NCI-H510A treated with DMSO at 0.1 percent for 48 hours (cell line): ENCODE results near the gene CFAP20DC.
"Not testable (repeated sequence)": the region's sequence is repeated elsewhere in the genome, so short reads cannot be mapped to it uniquely, and the experiment has no call there.

Source experiments
- DNase-seq: peaks from one replicate; lab custom pipeline; 2025; lab: John Stamatoyannopoulos, UW

Gene CFAP20DC

GRCh38 chr3:59049671-59050331, at the start of gene CFAP20DC:
CFAP20DC (minus strand) TSS chr3:59050025; CDS start chr3:59049631, 394 bp downstream.
- DNase-seq = peak; percentile 82

- DNase-seq = not testable (repeated sequence)
Measured at GRCh38 chr3:59098516-59098915, 48.7 kb upstream of the CFAP20DC start.

GRCh38 chr3:59094446-59094845, 44.6 kb upstream of the CFAP20DC start:
- no peak for DNase-seq

GRCh38 chr3:59093521-59093920, 43.7 kb upstream of the CFAP20DC start:
- DNase-seq = no peak

GRCh38 chr3:59088761-59089160, 38.9 kb upstream of the CFAP20DC start:
- no peak for DNase-seq

GRCh38 chr3:59085976-59086375, 36.2 kb upstream of the CFAP20DC start:
- DNase-seq = no peak

- no peak for DNase-seq
Measured at GRCh38 chr3:59084583-59084982, 34.8 kb upstream of the CFAP20DC start.

- DNase-seq = no peak
Measured at GRCh38 chr3:59082106-59082505, 32.3 kb upstream of the CFAP20DC start.

- DNase-seq = no peak
Measured at GRCh38 chr3:59081071-59081470, 31.2 kb upstream of the CFAP20DC start.

- no peak for DNase-seq
Measured at GRCh38 chr3:59079962-59080361, 30.1 kb upstream of the CFAP20DC start.

- DNase-seq = no peak
Measured at GRCh38 chr3:59074764-59075163, 24.9 kb upstream of the CFAP20DC start.

GRCh38 chr3:59072681-59073080, 22.9 kb upstream of the CFAP20DC start:
- DNase-seq = no peak

GRCh38 chr3:59069838-59070237, 20.0 kb upstream of the CFAP20DC start:
- DNase-seq = no peak

- no peak for DNase-seq
Measured at GRCh38 chr3:59065240-59065639, 15.4 kb upstream of the CFAP20DC start.

- no peak for DNase-seq
Measured at GRCh38 chr3:59064728-59065127, 14.9 kb upstream of the CFAP20DC start.

- no peak for DNase-seq
Measured at GRCh38 chr3:59064276-59064675, 14.5 kb upstream of the CFAP20DC start.

GRCh38 chr3:59056706-59057105, 6.9 kb upstream of the CFAP20DC start:
- no peak for DNase-seq

- DNase-seq = peak; percentile 24
Measured at GRCh38 chr3:59052803-59053411, 3.1 kb upstream of the CFAP20DC start.

GRCh38 chr3:59050811-59051414, 1.1 kb upstream of the CFAP20DC start:
- not testable (repeated sequence) for DNase-seq

- DNase-seq = peak; percentile 62
Measured at GRCh38 chr3:59046839-59047238, 3.0 kb downstream of the CFAP20DC start.

- DNase-seq = peak; percentile 20
Measured at GRCh38 chr3:59043391-59043790, 6.4 kb downstream of the CFAP20DC start.

GRCh38 chr3:59040902-59041301, 8.9 kb downstream of the CFAP20DC start:
- no peak for DNase-seq

GRCh38 chr3:59027607-59028006, 22.2 kb downstream of the CFAP20DC start:
- no peak for DNase-seq
